ENCODE results near the gene F7. TPM values are rescaled to one million over a fixed set of nuclear protein-coding genes. Genes with fewer than 3 reads are reported as not detected.
A peak's percentile ranks its signal among the peaks of the same experiment; 100 is the strongest.

Gene F7
- total and polyA plus RNA-seq, 9 of the 15 experiments (the other 6 are each of a cell fraction or from before 2014, with no cell fraction given): not detected

GRCh38 chr13:113139577-113139976, 34.0 kb downstream of the F7 start:
- peak overlapping the region; percentile 89 for H2AFZ ChIP-seq (ENCODE audit: low read depth, low read length)
- in situ Hi-C loops (cut with MboI): no loop called here
- TF ChIP-seq SMARCB1 (IDR thresholded peaks at IDR 0.05; ENCODE audit: insufficient read length, low read depth) (no peak), ZNF146 (CRISPR knock-in tag; IDR thresholded peaks at IDR 0.05; ENCODE audit: unreplicated experiment) (no peak), KHSRP (IDR thresholded peaks at IDR 0.05) (no peak), RHOXF2B (CRISPR knock-in tag; conservative IDR thresholded peaks at IDR 0.05) (no peak), RBBP5 (IDR thresholded peaks at IDR 0.05; ENCODE audit: borderline replicate concordance, insufficient read depth, low read length, poor library complexity, severe bottlenecking) (no peak), DDX20 (tag; IDR thresholded peaks at IDR 0.05; ENCODE audit: low read depth) (no peak), ATF7 (IDR thresholded peaks at IDR 0.05) (no peak), ZNF24 (IDR thresholded peaks at IDR 0.05) (no peak), SREBF2 (CRISPR knock-in tag; IDR thresholded peaks at IDR 0.05) (no peak), FOXK1 (CRISPR knock-in tag; IDR thresholded peaks at IDR 0.05; ENCODE audit: borderline replicate concordance) (no peak), MTA2 (IDR thresholded peaks at IDR 0.05; ENCODE audit: low read depth) (no peak)
- TF ChIP-seq, protein P1, sequence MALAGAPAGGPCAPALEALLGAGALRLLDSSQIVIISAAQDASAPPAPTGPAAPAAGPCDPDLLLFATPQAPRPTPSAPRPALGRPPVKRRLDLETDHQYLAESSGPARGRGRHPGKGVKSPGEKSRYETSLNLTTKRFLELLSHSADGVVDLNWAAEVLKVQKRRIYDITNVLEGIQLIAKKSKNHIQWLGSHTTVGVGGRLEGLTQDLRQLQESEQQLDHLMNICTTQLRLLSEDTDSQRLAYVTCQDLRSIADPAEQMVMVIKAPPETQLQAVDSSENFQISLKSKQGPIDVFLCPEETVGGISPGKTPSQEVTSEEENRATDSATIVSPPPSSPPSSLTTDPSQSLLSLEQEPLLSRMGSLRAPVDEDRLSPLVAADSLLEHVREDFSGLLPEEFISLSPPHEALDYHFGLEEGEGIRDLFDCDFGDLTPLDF (CRISPR knock-in tag; IDR thresholded peaks at IDR 0.05): no peak
- TF ChIP-seq, protein P2, sequence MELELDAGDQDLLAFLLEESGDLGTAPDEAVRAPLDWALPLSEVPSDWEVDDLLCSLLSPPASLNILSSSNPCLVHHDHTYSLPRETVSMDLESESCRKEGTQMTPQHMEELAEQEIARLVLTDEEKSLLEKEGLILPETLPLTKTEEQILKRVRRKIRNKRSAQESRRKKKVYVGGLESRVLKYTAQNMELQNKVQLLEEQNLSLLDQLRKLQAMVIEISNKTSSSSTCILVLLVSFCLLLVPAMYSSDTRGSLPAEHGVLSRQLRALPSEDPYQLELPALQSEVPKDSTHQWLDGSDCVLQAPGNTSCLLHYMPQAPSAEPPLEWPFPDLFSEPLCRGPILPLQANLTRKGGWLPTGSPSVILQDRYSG (tag; conservative IDR thresholded peaks at IDR 0.05; ENCODE audit: low read depth): no peak
- TF ChIP-seq, protein P3, sequence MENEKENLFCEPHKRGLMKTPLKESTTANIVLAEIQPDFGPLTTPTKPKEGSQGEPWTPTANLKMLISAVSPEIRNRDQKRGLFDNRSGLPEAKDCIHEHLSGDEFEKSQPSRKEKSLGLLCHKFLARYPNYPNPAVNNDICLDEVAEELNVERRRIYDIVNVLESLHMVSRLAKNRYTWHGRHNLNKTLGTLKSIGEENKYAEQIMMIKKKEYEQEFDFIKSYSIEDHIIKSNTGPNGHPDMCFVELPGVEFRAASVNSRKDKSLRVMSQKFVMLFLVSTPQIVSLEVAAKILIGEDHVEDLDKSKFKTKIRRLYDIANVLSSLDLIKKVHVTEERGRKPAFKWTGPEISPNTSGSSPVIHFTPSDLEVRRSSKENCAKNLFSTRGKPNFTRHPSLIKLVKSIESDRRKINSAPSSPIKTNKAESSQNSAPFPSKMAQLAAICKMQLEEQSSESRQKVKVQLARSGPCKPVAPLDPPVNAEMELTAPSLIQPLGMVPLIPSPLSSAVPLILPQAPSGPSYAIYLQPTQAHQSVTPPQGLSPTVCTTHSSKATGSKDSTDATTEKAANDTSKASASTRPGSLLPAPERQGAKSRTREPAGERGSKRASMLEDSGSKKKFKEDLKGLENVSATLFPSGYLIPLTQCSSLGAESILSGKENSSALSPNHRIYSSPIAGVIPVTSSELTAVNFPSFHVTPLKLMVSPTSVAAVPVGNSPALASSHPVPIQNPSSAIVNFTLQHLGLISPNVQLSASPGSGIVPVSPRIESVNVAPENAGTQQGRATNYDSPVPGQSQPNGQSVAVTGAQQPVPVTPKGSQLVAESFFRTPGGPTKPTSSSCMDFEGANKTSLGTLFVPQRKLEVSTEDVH (IDR thresholded peaks at IDR 0.05; ENCODE audit: low read depth, partially characterized antibody): no peak
- no peaks in the 10 kb centered on the region for H3K79me2 ChIP-seq (ENCODE audit: control insufficient read depth, insufficient read depth, low read length)
- no peaks in the 10 kb centered on the region for H4K20me1 ChIP-seq (replicated peaks; ENCODE audit: control insufficient read depth, insufficient read depth, low read length)
- H3K9me3 ChIP-seq (replicated peaks; ENCODE audit: control insufficient read depth, insufficient read depth, low read depth, low read length): no peaks in the 10 kb centered on the region
- no TSS peak for BruUV-seq (replicated peaks)
- no peak for DNase-seq (ENCODE audit: extremely low read depth in 1 of 4, low spot score in 3 of 4)
- CTCF ChIA-PET (ENCODE audit: low intra/inter-chr PET ratio): no interaction called here
- H3K27me3 ChIP-seq (ENCODE audit: control insufficient read depth in 2 of 2, insufficient read depth in 2 of 2, low read length in 2 of 2): peaks cover 8 to 17% of the 10 kb centered on the region in 2 experiments; a peak in 4 of 5 replicates
- no peak; the same call in 2 of the 3 replicates for ATAC-seq
- no peaks in the 10 kb centered on the region for H3K36me3 ChIP-seq (ENCODE audit: control insufficient read depth, insufficient read depth, low read length)
- 29% methylated on average over 5 of the region's 5 CpGs for WGBS (ENCODE audit: insufficient coverage, low coverage, missing lambda C conversion rate)
- no peaks in the 10 kb centered on the region for H3K9me1 ChIP-seq (ENCODE audit: control insufficient read depth, insufficient read depth, low read length)
- no peak overlapping the region for H3K9ac ChIP-seq (ENCODE audit: insufficient read depth in 1 of 2, low read depth in 2 of 2, low read length in 2 of 2)
- H3K4me3 ChIP-seq: no peak overlapping the region
- FAIRE-seq: no peak
- H3K27ac ChIP-seq (ENCODE audit: extremely low read depth, low read depth, low read length): no peak overlapping the region
- H3K4me1 ChIP-seq (replicated peaks in 1 of 2; ENCODE audit: control insufficient read depth in 2 of 2, insufficient read depth in 2 of 2, low read length in 2 of 2): peaks cover 5 to 14% of the 10 kb centered on the region in 2 experiments; a peak in 3 of 5 replicates
- no peak overlapping the region; the same call in 1 of the 2 replicates for H3K4me2 ChIP-seq (ENCODE audit: insufficient read depth, low read length)
- POLR2A ChIA-PET: interaction anchor here (0.6 to 0.8 kb wide), 3 partner anchors 17 to 179 kb away, joined by 3 read pairs; partner anchors contain the start of genes CUL4A and F10
- intact Hi-C loops (cut with micrococcal nuclease): no loop called here
